GM18870 (cell line): ENCODE data around the gene C11orf58.

Experiments used
- ATAC-seq: cut with Tn5 transposase; IDR thresholded peaks from one replicate; pipeline ENCODE4 v1.9.1; 2021; ENCODE audit warnings: moderate library complexity; ENCODE audit not compliant: unreplicated experiment

The C11orf58 gene

GRCh38 chr11:16784097-16784496, 45.6 kb downstream of the C11orf58 start:
- no peak for ATAC-seq

GRCh38 chr11:16784666-16785065, 46.2 kb downstream of the C11orf58 start:
- no peak for ATAC-seq

GRCh38 chr11:16785520-16786128, 47.2 kb downstream of the C11orf58 start:
- peak; percentile 77 for ATAC-seq

- ATAC-seq = no peak
Measured at GRCh38 chr11:16786131-16786530, 47.7 kb downstream of the C11orf58 start.

GRCh38 chr11:16787035-16787742, 48.7 kb downstream of the C11orf58 start:
- ATAC-seq = no peak

GRCh38 chr11:16788141-16789062, 50.0 kb downstream of the C11orf58 start:
- ATAC-seq = no peak

GRCh38 chr11:16789063-16789420, 50.6 kb downstream of the C11orf58 start:
- ATAC-seq = no peak

- ATAC-seq = no peak
Measured at GRCh38 chr11:16789560-16790485, 51.4 kb downstream of the C11orf58 start.

- ATAC-seq = no peak
Measured at GRCh38 chr11:16790486-16791190, 52.2 kb downstream of the C11orf58 start.

- no peak for ATAC-seq
Measured at GRCh38 chr11:16791191-16791961, 52.9 kb downstream of the C11orf58 start.

- no peak for ATAC-seq
Measured at GRCh38 chr11:16792426-16792825, 54.0 kb downstream of the C11orf58 start.

- ATAC-seq = no peak
Measured at GRCh38 chr11:16793009-16793408, 54.6 kb downstream of the C11orf58 start.

- ATAC-seq = no peak
Measured at GRCh38 chr11:16793511-16793910, 55.1 kb downstream of the C11orf58 start.

GRCh38 chr11:16794047-16794818, 55.8 kb downstream of the C11orf58 start:
- ATAC-seq = no peak

GRCh38 chr11:16795146-16795545, 56.7 kb downstream of the C11orf58 start:
- ATAC-seq = no peak

- ATAC-seq = no peak
Measured at GRCh38 chr11:16796311-16796710, 57.9 kb downstream of the C11orf58 start.

GRCh38 chr11:16797776-16798175, 59.3 kb downstream of the C11orf58 start:
- ATAC-seq = no peak

GRCh38 chr11:16799221-16799620, 60.8 kb downstream of the C11orf58 start:
- ATAC-seq = no peak

GRCh38 chr11:16799890-16800289, 61.4 kb downstream of the C11orf58 start:
- ATAC-seq = no peak
